Gastrocnemius medialis (tissue), 4 donors: ENCODE measurements around the gene SFSWAP. TPM values are rescaled to one million over a fixed set of nuclear protein-coding genes. Genes with fewer than 3 reads are reported as not detected.

Source experiments
- ATAC-seq, 2 donors: fragments of 150-250 bp; one replicate each; pipeline ENCODE4 v1.9.1; 2016
- DNase-seq, 2 donors: peaks; one replicate each; pipeline ENCODE4 v3.0.0-alpha.2; 2019
- H3K27ac ChIP-seq, 4 donors: fragments of 200-600 bp; sonication (generic); 1 replicate in 1 of 4; 2 replicates in 3 of 4; pipeline ENCODE4 v1.5.1; 2016 to 2018; ENCODE audit warnings: mild to moderate bottlenecking in 2 of 4, moderate library complexity in 1 of 4
- H3K27me3 ChIP-seq, 3 donors: fragments of 200-600 bp; sonication (generic) in 2 of 3; 1 replicate in 1 of 3; 2 replicates in 2 of 3; pipeline versions ENCODE4 v1.5.1 to v1.6.0; 2016 to 2019; ENCODE audit warnings: mild to moderate bottlenecking in 1 of 3, moderate library complexity in 1 of 3
- H3K36me3 ChIP-seq, 2 donors: fragments of 200-600 bp; sonication (generic) in 1 of 2; one replicate each; pipeline ENCODE4 v1.5.1; 2017 to 2018
- H3K4me1 ChIP-seq, 2 donors: fragments of 200-600 bp; sonication (generic) in 1 of 2; one replicate each; pipeline ENCODE4 v1.5.1; 2016 to 2017; ENCODE audit warnings: mild to moderate bottlenecking in 2 of 2
- H3K4me3 ChIP-seq, 4 donors: fragments of 200-600 bp; sonication (generic) in 3 of 4; 1 replicate in 1 of 4; 2 replicates in 3 of 4; pipeline ENCODE4 v1.5.1; 2016 to 2019; ENCODE audit warnings: mild to moderate bottlenecking in 2 of 4
- H3K9me3 ChIP-seq, 3 donors: fragments of 200-600 bp; sonication (generic) in 2 of 3; 1 replicate in 1 of 3; 2 replicates in 2 of 3; pipeline ENCODE4 v1.5.1; 2016 to 2019
- POLR2A ChIP-seq, 2 donors: fragments of 450-650 bp; IDR thresholded peaks; one replicate each; pipeline ENCODE4 v1.6.1; 2017; ENCODE audit warnings: antibody characterized with exemption in 2 of 2, mild to moderate bottlenecking in 2 of 2, moderate library complexity in 2 of 2
- in situ Hi-C, 4 donors: fragments of 200-750 bp; cut with MboI; loops; one replicate each; pipeline versions ENCODE4 v1.15.0 to v1.8.0; 2017; ENCODE audit warnings: low sequenced_read_pairs in 4 of 4
- intact Hi-C: fragments of 100-400 bp; cut with DNase I; formaldehyde crosslinking; loops from one replicate; pipeline ENCODE4 v1.15.1; 2023; ENCODE audit warnings: low total_unique reads
- total RNA-seq, 4 donors: library from RNA; depleted of rRNA; stranded (reverse); fragments of >200 nt; gene quantifications; one replicate each; pipeline versions ENCODE4 v1.1.0 to v1.2.3, GENCODE V29; 2016
- TF ChIP-seq, protein P1 (sequence below), 5 experiments: fragments of 450-650 bp in 3 of 5; fragments of 200-600 bp in 2 of 5; sonication (generic) in 2 of 5; IDR thresholded peaks in 4 of 5; conservative IDR thresholded peaks in 1 of 5; 1 replicate in 4 of 5; 2 replicates in 1 of 5; pipeline ENCODE4 v1.5.1; 2016 to 2019; ENCODE audit warnings: antibody characterized with exemption in 5 of 5, mild to moderate bottlenecking in 3 of 5, moderate library complexity in 3 of 5

The SFSWAP gene
- total RNA-seq, 4 donors from 2014 or later = 18.0 to 29.7 (median 25.4) TPM

DNA sequence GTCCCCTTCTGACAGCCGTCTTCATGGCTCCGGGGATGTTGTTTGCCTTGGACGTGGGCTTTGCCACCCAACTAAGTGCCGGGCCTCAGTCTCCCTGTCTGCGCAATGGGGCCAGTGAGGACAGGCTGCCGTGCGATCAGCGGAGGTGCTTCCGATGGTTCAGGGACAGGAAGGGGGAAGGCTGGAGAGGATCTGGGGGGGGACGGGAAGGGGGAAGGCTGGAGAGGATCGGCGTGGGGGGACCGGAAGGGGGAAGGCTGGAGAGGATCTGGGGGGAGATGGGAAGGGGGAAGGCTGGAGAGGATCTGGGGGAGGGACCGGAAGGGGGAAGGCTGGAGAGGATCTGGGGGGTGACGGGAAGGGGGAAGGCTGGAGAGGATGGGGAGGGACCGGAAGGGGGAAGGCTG is 120.7 kb downstream of the SFSWAP start:
- intact Hi-C loops (loop anchor here (5.0 to 10.0 kb wide), 3 partner anchors 116 to 727 kb away; partner anchors contain the start of gene EP400), in situ Hi-C loops (loop anchor here in 1 of 4 donors (25.0 kb wide), 1 partner anchor 219 kb away; no protein-coding TSS in a partner anchor)
- Histone ChIP-seq H3K27ac (peak overlapping the region; percentile 23 to 55 (median 44)), H3K4me1 (peaks cover 11 to 33% of the 10 kb centered on the region in 2 donors), H3K4me3 (peak overlapping the region; percentile 50 to 54 (median 52)), H3K36me3 (no peaks in the 10 kb centered on the region), H3K9me3 (no peaks in the 10 kb centered on the region), H3K27me3 (peaks cover 58 to 73% (median 71%) of the 10 kb centered on the region in 3 donors)
- TF ChIP-seq POLR2A (IDR thresholded peaks at IDR 0.05) = no peak
- TF ChIP-seq, protein P1, sequence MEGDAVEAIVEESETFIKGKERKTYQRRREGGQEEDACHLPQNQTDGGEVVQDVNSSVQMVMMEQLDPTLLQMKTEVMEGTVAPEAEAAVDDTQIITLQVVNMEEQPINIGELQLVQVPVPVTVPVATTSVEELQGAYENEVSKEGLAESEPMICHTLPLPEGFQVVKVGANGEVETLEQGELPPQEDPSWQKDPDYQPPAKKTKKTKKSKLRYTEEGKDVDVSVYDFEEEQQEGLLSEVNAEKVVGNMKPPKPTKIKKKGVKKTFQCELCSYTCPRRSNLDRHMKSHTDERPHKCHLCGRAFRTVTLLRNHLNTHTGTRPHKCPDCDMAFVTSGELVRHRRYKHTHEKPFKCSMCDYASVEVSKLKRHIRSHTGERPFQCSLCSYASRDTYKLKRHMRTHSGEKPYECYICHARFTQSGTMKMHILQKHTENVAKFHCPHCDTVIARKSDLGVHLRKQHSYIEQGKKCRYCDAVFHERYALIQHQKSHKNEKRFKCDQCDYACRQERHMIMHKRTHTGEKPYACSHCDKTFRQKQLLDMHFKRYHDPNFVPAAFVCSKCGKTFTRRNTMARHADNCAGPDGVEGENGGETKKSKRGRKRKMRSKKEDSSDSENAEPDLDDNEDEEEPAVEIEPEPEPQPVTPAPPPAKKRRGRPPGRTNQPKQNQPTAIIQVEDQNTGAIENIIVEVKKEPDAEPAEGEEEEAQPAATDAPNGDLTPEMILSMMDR (IDR thresholded peaks at IDR 0.05 in 4 of 5, conservative IDR thresholded peaks at IDR 0.05 in 1 of 5) = no peak
- ATAC-seq = no peak
- DNase-seq = no peak

DNA sequence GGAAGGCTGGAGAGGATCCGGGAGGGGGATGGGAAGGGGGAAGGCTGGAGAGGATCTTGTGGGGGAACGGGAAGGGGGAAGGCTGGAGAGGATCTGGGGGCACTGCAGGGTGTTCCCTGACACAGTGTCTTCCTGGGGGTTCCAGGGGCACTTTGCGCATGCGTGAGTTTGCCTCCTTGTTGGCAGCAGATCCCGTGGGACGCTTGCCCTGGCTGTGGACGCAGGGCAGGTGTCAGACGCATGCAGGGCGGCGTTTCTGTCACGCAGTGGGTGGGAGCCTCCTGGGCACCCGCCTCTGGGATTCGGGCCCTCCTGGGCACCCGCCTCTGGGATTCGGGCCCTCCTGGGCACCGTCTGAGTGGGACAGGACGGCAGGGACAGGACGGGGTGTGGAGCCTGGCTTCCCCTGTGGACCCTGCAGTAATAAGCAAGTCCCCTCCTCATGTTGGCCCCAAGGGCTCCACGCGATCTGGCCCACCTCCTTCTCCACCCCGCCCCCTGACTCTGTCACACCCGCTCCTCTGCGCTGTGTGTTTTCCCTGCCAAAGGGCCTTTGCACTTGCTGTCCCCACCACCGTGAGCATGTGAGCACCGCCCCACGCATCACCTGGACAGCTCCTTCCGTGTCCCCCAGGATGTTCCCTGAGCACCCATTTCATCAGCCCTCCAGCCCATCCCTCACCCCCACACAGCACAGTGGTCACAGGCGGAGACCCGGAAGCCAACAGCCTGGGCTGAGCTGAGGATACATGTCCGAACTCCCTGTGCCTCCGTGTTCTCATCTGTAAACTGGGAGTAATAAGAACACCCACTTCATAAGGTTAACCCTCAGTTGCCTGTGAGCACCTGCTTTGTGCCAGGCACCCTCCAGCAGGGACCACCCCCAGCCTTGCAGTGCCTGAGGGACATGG is 121.7 kb downstream of the SFSWAP start:
- peaks cover 56 to 67% (median 65%) of the 10 kb centered on the region in 3 donors for H3K27me3 ChIP-seq
- in situ Hi-C loops = loop anchor here in 1 of 4 donors (25.0 kb wide), 1 partner anchor 220 kb away; no protein-coding TSS in a partner anchor
- peaks cover 11 to 29% of the 10 kb centered on the region in 2 donors for H3K4me1 ChIP-seq
- DNase-seq (no peak), ATAC-seq (no peak)
- no peaks in the 10 kb centered on the region for H3K9me3 ChIP-seq
- no peak for TF ChIP-seq POLR2A (IDR thresholded peaks at IDR 0.05)
- TF ChIP-seq, protein P1 (IDR thresholded peaks at IDR 0.05 in 4 of 5, conservative IDR thresholded peaks at IDR 0.05 in 1 of 5) = no peak
- H3K27ac ChIP-seq = no peak overlapping the region
- intact Hi-C loops = loop anchor here (5.0 to 10.0 kb wide), 3 partner anchors 115 to 728 kb away; partner anchors contain the start of gene EP400
- H3K4me3 ChIP-seq = peak overlapping the region in 2 of 4 donors; percentile 23 to 35
- H3K36me3 ChIP-seq = no peaks in the 10 kb centered on the region

DNA sequence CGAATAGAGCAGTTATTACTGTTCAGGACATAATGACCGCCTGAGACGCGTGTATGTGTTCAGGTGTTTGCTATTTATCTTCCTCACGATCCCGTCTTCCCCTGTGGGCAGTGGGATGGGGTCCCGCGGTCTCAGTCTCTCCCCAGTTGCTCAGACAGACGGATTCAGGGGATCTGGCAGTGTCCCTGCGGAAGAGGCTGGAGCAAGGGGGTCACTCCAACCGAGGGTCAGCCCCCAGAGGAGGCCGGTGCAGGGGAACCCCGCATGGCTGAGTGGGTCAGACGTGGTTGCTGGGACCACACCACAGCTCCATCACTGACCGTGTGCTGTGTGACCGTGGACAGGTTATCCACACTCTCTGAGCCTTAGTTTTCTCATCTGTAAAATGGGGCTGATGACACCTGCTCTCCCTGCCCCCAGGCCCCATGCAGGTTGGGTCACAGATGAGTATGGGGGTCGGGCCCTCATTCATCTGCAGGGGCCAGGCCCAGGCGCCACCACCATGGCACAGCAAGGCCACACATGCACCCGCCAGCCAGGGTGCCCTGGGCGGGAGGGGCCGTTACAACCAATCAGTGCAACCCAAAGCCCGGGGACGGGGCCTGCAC is 122.5 kb downstream of the SFSWAP start:
- TF ChIP-seq, protein P1 (IDR thresholded peaks at IDR 0.05 in 4 of 5, conservative IDR thresholded peaks at IDR 0.05 in 1 of 5) = no peak
- TF ChIP-seq POLR2A (IDR thresholded peaks at IDR 0.05) = no peak
- H3K9me3 ChIP-seq = no peaks in the 10 kb centered on the region
- intact Hi-C loops (loop anchor here (5.0 to 10.0 kb wide), 3 partner anchors 114 to 729 kb away; partner anchors contain the start of gene EP400), in situ Hi-C loops (loop anchor here in 1 of 4 donors (25.0 kb wide), 1 partner anchor 221 kb away; no protein-coding TSS in a partner anchor)
- ATAC-seq (no peak), DNase-seq (no peak)
- H3K4me1 ChIP-seq = peaks cover 11 to 27% of the 10 kb centered on the region in 2 donors
- no peak overlapping the region for H3K27ac ChIP-seq
- H3K4me3 ChIP-seq = no peak overlapping the region
- no peaks in the 10 kb centered on the region for H3K36me3 ChIP-seq
- peaks cover 56 to 64% (median 63%) of the 10 kb centered on the region in 3 donors for H3K27me3 ChIP-seq

DNA sequence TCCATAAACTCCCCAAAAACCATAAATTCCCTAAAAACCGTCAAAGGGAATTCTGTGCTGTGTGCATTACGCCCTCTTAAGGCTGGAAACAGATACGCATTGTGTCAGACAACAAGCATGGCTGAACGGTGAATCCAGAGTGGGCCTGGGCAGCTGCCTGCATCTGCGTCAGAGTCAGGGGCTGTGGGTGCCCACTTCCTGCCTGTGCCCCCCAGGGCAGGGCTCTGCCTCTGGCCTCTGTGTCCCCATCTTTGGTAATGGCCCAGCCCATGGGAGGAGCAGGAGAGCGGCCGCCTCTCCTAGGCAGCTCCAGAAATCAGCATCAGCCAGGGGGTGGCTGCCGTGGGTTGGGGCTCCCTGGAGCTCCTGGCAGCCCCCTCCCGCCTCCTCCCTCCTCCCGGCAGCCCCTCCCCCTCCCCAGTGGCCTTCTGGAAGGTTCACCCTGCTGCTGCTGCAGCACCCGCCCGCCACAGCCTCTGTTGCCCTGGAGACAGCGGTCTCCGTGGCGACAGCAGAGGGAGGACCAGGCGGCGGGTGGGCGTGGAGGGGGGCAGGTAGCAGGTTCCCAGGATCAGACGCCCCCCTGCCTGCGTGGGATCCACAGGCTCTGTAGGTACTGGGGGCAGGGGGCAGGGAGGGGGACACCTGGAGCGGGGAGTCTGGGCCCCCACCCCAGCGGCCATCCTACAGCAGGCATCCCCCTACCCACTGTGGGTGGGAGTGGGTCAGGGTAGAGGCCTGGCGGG is 123.2 kb downstream of the SFSWAP start:
- Histone ChIP-seq H3K4me1 (peaks cover 10 to 24% of the 10 kb centered on the region in 2 donors), H3K36me3 (no peaks in the 10 kb centered on the region), H3K9me3 (no peaks in the 10 kb centered on the region), H3K27me3 (peaks cover 55 to 59% (median 58%) of the 10 kb centered on the region in 3 donors), H3K4me3 (no peak overlapping the region), H3K27ac (no peak overlapping the region)
- ATAC-seq (no peak), DNase-seq (no peak)
- in situ Hi-C loops (loop anchor here in 1 of 4 donors (25.0 kb wide), 1 partner anchor 222 kb away; no protein-coding TSS in a partner anchor), intact Hi-C loops (loop anchor here (5.0 to 10.0 kb wide), 3 partner anchors 113 to 729 kb away; partner anchors contain the start of gene EP400)
- TF ChIP-seq POLR2A (IDR thresholded peaks at IDR 0.05) = no peak
- TF ChIP-seq, protein P1 (IDR thresholded peaks at IDR 0.05 in 4 of 5, conservative IDR thresholded peaks at IDR 0.05 in 1 of 5) = no peak
